ENCODE data around the gene GPR143. TPM values are rescaled to one million over a fixed set of nuclear protein-coding genes. Genes with fewer than 3 reads are reported as not detected.
"Not testable (repeated sequence)": the region's sequence is repeated elsewhere in the genome, so short reads cannot be mapped to it uniquely, and the experiment has no call there.

The GPR143 gene
- total RNA-seq = not detected

- Mint-ChIP-seq H3K27ac (no peak within 1 kb of the TSS), H3K9me3 (no peaks in the 10 kb centered on the region), H3K36me3 (no peaks in the 10 kb centered on the region)
- no peak for ATAC-seq
- no peak for DNase-seq (ENCODE audit: low spot score in 2 of 2)
Measured at GRCh38 chrX:9765737-9766097, at the start of gene GPR143. Gene GPR143, minus strand, starts transcription at chrX:9765847. Its CDS starts 30 bp downstream, at chrX:9765817.

GRCh38 chrX:9811086-9811485, 45.4 kb upstream of the GPR143 start:
- not testable (repeated sequence) for ATAC-seq; H3K27ac Mint-ChIP-seq; H3K36me3 Mint-ChIP-seq; DNase-seq (ENCODE audit: low spot score in 2 of 2); H3K9me3 Mint-ChIP-seq

- not testable (repeated sequence) for H3K27ac Mint-ChIP-seq; ATAC-seq; H3K36me3 Mint-ChIP-seq; H3K9me3 Mint-ChIP-seq; DNase-seq (ENCODE audit: low spot score in 2 of 2)
Measured at GRCh38 chrX:9809876-9810275, 44.2 kb upstream of the GPR143 start.

GRCh38 chrX:9807355-9808182, 41.9 kb upstream of the GPR143 start:
- Mint-ChIP-seq H3K27ac (no peak overlapping the region), H3K9me3 (no peaks in the 10 kb centered on the region), H3K36me3 (no peaks in the 10 kb centered on the region)
- no peak for ATAC-seq
- DNase-seq (ENCODE audit: low spot score in 2 of 2) = no peak

- H3K27ac Mint-ChIP-seq = no peak overlapping the region
- ATAC-seq (no peak), DNase-seq (ENCODE audit: low spot score in 2 of 2) (no peak)
- H3K9me3 Mint-ChIP-seq = peaks cover 0 to under 1% of the 10 kb centered on the region in 2 donors
- no peaks in the 10 kb centered on the region for H3K36me3 Mint-ChIP-seq
Measured at GRCh38 chrX:9805956-9806355, 40.3 kb upstream of the GPR143 start.

- DNase-seq (ENCODE audit: low spot score in 2 of 2) = no peak
- Mint-ChIP-seq H3K27ac (no peak overlapping the region), H3K9me3 (peaks cover 6 to 9% of the 10 kb centered on the region in 2 donors), H3K36me3 (peaks cover 7% of the 10 kb centered on the region in 2 donors)
- ATAC-seq = no peak
Measured at GRCh38 chrX:9804444-9804843, 38.8 kb upstream of the GPR143 start.

GRCh38 chrX:9802737-9803136, 37.1 kb upstream of the GPR143 start:
- no peak overlapping the region for H3K27ac Mint-ChIP-seq
- H3K36me3 Mint-ChIP-seq = peaks cover 7% of the 10 kb centered on the region in 2 donors
- ATAC-seq = no peak
- DNase-seq (ENCODE audit: low spot score in 2 of 2) = no peak
- peaks cover 6 to 9% of the 10 kb centered on the region in 2 donors for H3K9me3 Mint-ChIP-seq

GRCh38 chrX:9797384-9798360, 32.0 kb upstream of the GPR143 start:
- H3K9me3 Mint-ChIP-seq = peaks cover 6 to 17% of the 10 kb centered on the region in 2 donors
- H3K27ac Mint-ChIP-seq = no peak overlapping the region
- H3K36me3 Mint-ChIP-seq = peaks cover 7 to 12% of the 10 kb centered on the region in 2 donors
- no peak for ATAC-seq
- DNase-seq (ENCODE audit: low spot score in 2 of 2) = no peak

GRCh38 chrX:9794495-9794894, 28.8 kb upstream of the GPR143 start:
- ATAC-seq = no peak
- peaks cover under 1 to 6% of the 10 kb centered on the region in 2 donors for H3K36me3 Mint-ChIP-seq

GRCh38 chrX:9790866-9791265, 25.2 kb upstream of the GPR143 start:
- peaks cover 0 to 5% of the 10 kb centered on the region in 2 donors for H3K36me3 Mint-ChIP-seq
- H3K27ac Mint-ChIP-seq = no peak overlapping the region
- peaks cover 0 to 8% of the 10 kb centered on the region in 2 donors for H3K9me3 Mint-ChIP-seq
- ATAC-seq = no peak
- DNase-seq (ENCODE audit: low spot score in 2 of 2) = no peak

More at GRCh38 chrX:9794495-9794894, 28.8 kb upstream of the GPR143 start:
- peaks cover 0 to 8% of the 10 kb centered on the region in 2 donors for H3K9me3 Mint-ChIP-seq
- no peak for DNase-seq (ENCODE audit: low spot score in 2 of 2)
- H3K27ac Mint-ChIP-seq = no peak overlapping the region

GRCh38 chrX:9789555-9789954, 23.9 kb upstream of the GPR143 start:
- no peaks in the 10 kb centered on the region for H3K36me3 Mint-ChIP-seq
- no peak for DNase-seq (ENCODE audit: low spot score in 2 of 2)
- H3K27ac Mint-ChIP-seq = no peak overlapping the region
- no peaks in the 10 kb centered on the region for H3K9me3 Mint-ChIP-seq
- no peak for ATAC-seq

GRCh38 chrX:9788911-9789310, 23.3 kb upstream of the GPR143 start:
- no peaks in the 10 kb centered on the region for H3K9me3 Mint-ChIP-seq
- H3K27ac Mint-ChIP-seq = no peak overlapping the region
- H3K36me3 Mint-ChIP-seq = no peaks in the 10 kb centered on the region
- no peak for ATAC-seq
- no peak for DNase-seq (ENCODE audit: low spot score in 2 of 2)

GRCh38 chrX:9786798-9787635, 21.4 kb upstream of the GPR143 start:
- no peak for DNase-seq (ENCODE audit: low spot score in 2 of 2)
- no peak for ATAC-seq
- H3K9me3 Mint-ChIP-seq = no peaks in the 10 kb centered on the region
- H3K36me3 Mint-ChIP-seq = no peaks in the 10 kb centered on the region
- H3K27ac Mint-ChIP-seq = no peak overlapping the region

- no peaks in the 10 kb centered on the region for H3K9me3 Mint-ChIP-seq
- no peaks in the 10 kb centered on the region for H3K36me3 Mint-ChIP-seq
- DNase-seq (ENCODE audit: low spot score in 2 of 2) = peak in 1 of 2 donors; percentile 3
- peak in 1 of 2 donors; percentile 37 for ATAC-seq
- no peak within 1 kb of the TSS for H3K27ac Mint-ChIP-seq
Measured at GRCh38 chrX:9785944-9786797, 20.5 kb upstream of the GPR143 start, which contains the start of gene SHROOM2. Gene SHROOM2, plus strand, starts transcription at chrX:9786429. Its CDS starts 117 bp downstream, at chrX:9786546.

GRCh38 chrX:9785254-9785943, 19.8 kb upstream of the GPR143 start:
- Mint-ChIP-seq H3K27ac (no peak overlapping the region), H3K36me3 (no peaks in the 10 kb centered on the region), H3K9me3 (no peaks in the 10 kb centered on the region)
- DNase-seq (ENCODE audit: low spot score in 2 of 2) (no peak), ATAC-seq (peak in 1 of 2 donors; percentile 13)
